Measurements from ENCODE around the gene SCUBE3.

SCUBE3 gene

GRCh38 chr6:35203680-35204079 is 10.1 kb upstream of the SCUBE3 start (continued):
- TF ChIP-seq CSRNP3 (CRISPR knock-in tag; IDR thresholded peaks at IDR 0.05): no peak

- no peak for ATAC-seq
- TF ChIP-seq GLIS3 (CRISPR knock-in tag; IDR thresholded peaks at IDR 0.05) (no peak), TOX (CRISPR knock-in tag; IDR thresholded peaks at IDR 0.05; ENCODE audit: borderline replicate concordance) (no peak), BACH2 (CRISPR knock-in tag; IDR thresholded peaks at IDR 0.05; ENCODE audit: borderline replicate concordance) (no peak), CSRNP3 (CRISPR knock-in tag; IDR thresholded peaks at IDR 0.05) (no peak), CREB5 (CRISPR knock-in tag; IDR thresholded peaks at IDR 0.05; ENCODE audit: low read depth) (no peak)
Measured at GRCh38 chr6:35206346-35206745, 7.4 kb upstream of the SCUBE3 start.

GRCh38 chr6:35208419-35208818 is 5.3 kb upstream of the SCUBE3 start:
- no peak for ATAC-seq

GRCh38 chr6:35209081-35209480 is 4.7 kb upstream of the SCUBE3 start:
- no peak for ATAC-seq
- no peak for TF ChIP-seq TOX (CRISPR knock-in tag; IDR thresholded peaks at IDR 0.05; ENCODE audit: borderline replicate concordance)
- TF ChIP-seq POU6F1 (CRISPR knock-in tag; IDR thresholded peaks at IDR 0.05; ENCODE audit: borderline replicate concordance, low read depth): no peak
- TF ChIP-seq CREB5 (CRISPR knock-in tag; IDR thresholded peaks at IDR 0.05; ENCODE audit: low read depth): no peak
- TF ChIP-seq OSR1 (CRISPR knock-in tag; IDR thresholded peaks at IDR 0.05): no peak
- no peak for TF ChIP-seq ZC3H10 (CRISPR knock-in tag; IDR thresholded peaks at IDR 0.05)

More at GRCh38 chr6:35208419-35208818, 5.3 kb upstream of the SCUBE3 start:
- TF ChIP-seq CSRNP3 (CRISPR knock-in tag; IDR thresholded peaks at IDR 0.05): no peak
- no peak for TF ChIP-seq ZC3H10 (CRISPR knock-in tag; IDR thresholded peaks at IDR 0.05)
- no peak for TF ChIP-seq ARNTL (CRISPR knock-in tag; IDR thresholded peaks at IDR 0.05; ENCODE audit: borderline replicate concordance, low read depth)
- no peak for TF ChIP-seq ZNF565 (CRISPR knock-in tag; conservative IDR thresholded peaks at IDR 0.05; ENCODE audit: low read depth)
- no peak for TF ChIP-seq ISL1 (CRISPR knock-in tag; IDR thresholded peaks at IDR 0.05)
- no peak for TF ChIP-seq ZNF70 (CRISPR knock-in tag; IDR thresholded peaks at IDR 0.05)
- no peak for TF ChIP-seq ESRRG (CRISPR knock-in tag; IDR thresholded peaks at IDR 0.05)
- TF ChIP-seq RARB (CRISPR knock-in tag; IDR thresholded peaks at IDR 0.05): no peak

- no peak for ATAC-seq
- TF ChIP-seq TCF4 (CRISPR knock-in tag; IDR thresholded peaks at IDR 0.05; ENCODE audit: borderline replicate concordance) (no peak), POU6F1 (CRISPR knock-in tag; IDR thresholded peaks at IDR 0.05; ENCODE audit: borderline replicate concordance, low read depth) (no peak), OSR1 (CRISPR knock-in tag; IDR thresholded peaks at IDR 0.05) (no peak), RARB (CRISPR knock-in tag; IDR thresholded peaks at IDR 0.05) (no peak), ZFP30 (CRISPR knock-in tag; IDR thresholded peaks at IDR 0.05) (no peak), ZC3H10 (CRISPR knock-in tag; IDR thresholded peaks at IDR 0.05) (no peak), CREB5 (CRISPR knock-in tag; IDR thresholded peaks at IDR 0.05; ENCODE audit: low read depth) (no peak), CSDC2 (CRISPR knock-in tag; IDR thresholded peaks at IDR 0.05) (no peak), GLIS3 (CRISPR knock-in tag; IDR thresholded peaks at IDR 0.05) (no peak), ZNF565 (CRISPR knock-in tag; conservative IDR thresholded peaks at IDR 0.05; ENCODE audit: low read depth) (no peak), ZNF8 (CRISPR knock-in tag; IDR thresholded peaks at IDR 0.05) (no peak), TOX (CRISPR knock-in tag; IDR thresholded peaks at IDR 0.05; ENCODE audit: borderline replicate concordance) (no peak), ESRRG (CRISPR knock-in tag; IDR thresholded peaks at IDR 0.05) (no peak), ZNF70 (CRISPR knock-in tag; IDR thresholded peaks at IDR 0.05) (no peak), ISL1 (CRISPR knock-in tag; IDR thresholded peaks at IDR 0.05) (no peak), CSRNP3 (CRISPR knock-in tag; IDR thresholded peaks at IDR 0.05) (no peak)
Measured at GRCh38 chr6:35209622-35210247, 4.0 kb upstream of the SCUBE3 start.

Measured in SK-N-SH treated with all-trans-retinoic acid at 6 μM for 48 hours (cell line).